ENCODE measurements around the gene STX3. TPM values are rescaled to one million over a fixed set of nuclear protein-coding genes. Genes with fewer than 3 reads are reported as not detected.

The STX3 gene
- total RNA-seq = 10 to 100 TPM; 10.3 to 18.1 TPM

- Histone ChIP-seq H3K36me3 (no peaks in the 10 kb centered on the region), H3K9me3 (no peaks in the 10 kb centered on the region), H3K27ac (peak within 1 kb of the TSS; percentile 98 to 99), H3K4me1 (peaks cover 0 to 25% of the 10 kb centered on the region in 2 donors), H3K4me3 (peak within 1 kb of the TSS; percentile 90 to 95), H3K27me3 (no peaks in the 10 kb centered on the region)
- peak; percentile 60 for DNase-seq (ENCODE audit: low spot score)
- TF ChIP-seq CTCF (IDR thresholded peaks at IDR 0.05) = no peak
These were observed at the start of gene STX3 for GRCh38 chr11:59754859-59755700. STX3 (plus strand) TSS chr11:59755376; CDS start chr11:59755606, 230 bp downstream.

GRCh38 chr11:59706518-59707285, 48.5 kb upstream of the STX3 start:
- no peaks in the 10 kb centered on the region for H3K4me1 ChIP-seq
- TF ChIP-seq CTCF (IDR thresholded peaks at IDR 0.05) = no peak
- no peak overlapping the region for H3K27ac ChIP-seq
- H3K9me3 ChIP-seq = no peaks in the 10 kb centered on the region
- no peaks in the 10 kb centered on the region for H3K27me3 ChIP-seq
- no peaks in the 10 kb centered on the region for H3K36me3 ChIP-seq
- DNase-seq (ENCODE audit: low spot score) = no peak
- H3K4me3 ChIP-seq = no peak overlapping the region

- TF ChIP-seq CTCF (IDR thresholded peaks at IDR 0.05) = no peak
- DNase-seq (ENCODE audit: low spot score) = no peak
- H3K27me3 ChIP-seq = no peaks in the 10 kb centered on the region
- no peaks in the 10 kb centered on the region for H3K4me1 ChIP-seq
- H3K4me3 ChIP-seq = no peak overlapping the region
- H3K36me3 ChIP-seq = no peaks in the 10 kb centered on the region
- H3K9me3 ChIP-seq = no peaks in the 10 kb centered on the region
- no peak overlapping the region for H3K27ac ChIP-seq
These were observed 47.8 kb upstream of the STX3 start for GRCh38 chr11:59707371-59707770.

GRCh38 chr11:59708537-59708936, 46.6 kb upstream of the STX3 start:
- Histone ChIP-seq H3K9me3 (no peaks in the 10 kb centered on the region), H3K36me3 (no peaks in the 10 kb centered on the region), H3K4me1 (no peaks in the 10 kb centered on the region), H3K27ac (no peak overlapping the region), H3K27me3 (no peaks in the 10 kb centered on the region), H3K4me3 (no peak overlapping the region)
- no peak for DNase-seq (ENCODE audit: low spot score)
- no peak for TF ChIP-seq CTCF (IDR thresholded peaks at IDR 0.05)

- no peak for DNase-seq (ENCODE audit: low spot score)
These were observed 44.9 kb upstream of the STX3 start for GRCh38 chr11:59710136-59710847.

More at GRCh38 chr11:59710136-59710847, 44.9 kb upstream of the STX3 start:
- Histone ChIP-seq H3K27me3 (no peaks in the 10 kb centered on the region), H3K9me3 (no peaks in the 10 kb centered on the region), H3K4me3 (no peak overlapping the region), H3K36me3 (no peaks in the 10 kb centered on the region), H3K4me1 (no peaks in the 10 kb centered on the region), H3K27ac (no peak overlapping the region)
- TF ChIP-seq CTCF (IDR thresholded peaks at IDR 0.05) = no peak

Data from right atrium auricular region (tissue), 2 donors.